Activated CD8-positive, alpha-beta T cell treated with anti-CD3 and anti-CD28 coated beads for 36 hours (primary cell): ENCODE data around the gene POLDIP2. TPM values are rescaled to one million over a fixed set of nuclear protein-coding genes. Genes with fewer than 3 reads are reported as not detected.

ENCODE experiments used
- ATAC-seq: fragments of 200-7000 bp; cut with Tn5 transposase; one replicate; pipeline ENCODE4 v1.10.0; 2021; ENCODE audit warnings: mild to moderate bottlenecking, moderate library complexity
- CTCF ChIA-PET: fragments of 350-600 bp; sonication (Branson Sonifier 250); formaldehyde crosslinking; loops from one replicate; lab custom pipeline; 2021; ENCODE audit warnings: antibody characterized with exemption; lab: Charles Lee
- POLR2A ChIA-PET: fragments of 350-600 bp; sonication (Branson Sonifier 250); formaldehyde crosslinking; loops from one replicate; lab custom pipeline; 2021; ENCODE audit warnings: antibody characterized with exemption; lab: Charles Lee
- DNase-seq: peaks from one replicate; pipeline ENCODE4 v3.0.0-alpha.2; 2020
- H3K27ac Mint-ChIP-seq: one replicate; pipeline ENCODE4 v1.8.0; 2021; ENCODE audit warnings: mild to moderate bottlenecking, mixed read lengths
- H3K27me3 Mint-ChIP-seq: one replicate; pipeline ENCODE4 v1.8.0; 2021; ENCODE audit warnings: mixed read lengths
- H3K36me3 Mint-ChIP-seq: one replicate; pipeline ENCODE4 v1.8.0; 2021; ENCODE audit warnings: low read depth, mixed read lengths
- H3K4me1 Mint-ChIP-seq: one replicate; pipeline ENCODE4 v1.8.0; 2021; ENCODE audit warnings: low read depth, mixed read lengths
- H3K4me3 Mint-ChIP-seq: one replicate; pipeline ENCODE4 v1.8.0; 2021; ENCODE audit warnings: mild to moderate bottlenecking, moderate library complexity, mixed read lengths
- H3K9me3 Mint-ChIP-seq: one replicate; pipeline ENCODE4 v1.8.0; 2021; ENCODE audit warnings: mixed read lengths
- intact Hi-C: fragments of 100-400 bp; cut with micrococcal nuclease; formaldehyde crosslinking; loops from one replicate; pipeline ENCODE4 v1.10.0; 2022
- total RNA-seq, 2 experiments: library from RNA; stranded (reverse); gene quantifications; one replicate each; pipeline ENCODE4 v1.2.3, GENCODE V29; 2021
- TF ChIP-seq, protein P1 (sequence below): fragments of 200-600 bp; IDR thresholded peaks from one replicate; pipeline ENCODE4 v1.8.0; 2022; ENCODE audit warnings: antibody characterized with exemption, mild to moderate bottlenecking

Gene POLDIP2, protein sequence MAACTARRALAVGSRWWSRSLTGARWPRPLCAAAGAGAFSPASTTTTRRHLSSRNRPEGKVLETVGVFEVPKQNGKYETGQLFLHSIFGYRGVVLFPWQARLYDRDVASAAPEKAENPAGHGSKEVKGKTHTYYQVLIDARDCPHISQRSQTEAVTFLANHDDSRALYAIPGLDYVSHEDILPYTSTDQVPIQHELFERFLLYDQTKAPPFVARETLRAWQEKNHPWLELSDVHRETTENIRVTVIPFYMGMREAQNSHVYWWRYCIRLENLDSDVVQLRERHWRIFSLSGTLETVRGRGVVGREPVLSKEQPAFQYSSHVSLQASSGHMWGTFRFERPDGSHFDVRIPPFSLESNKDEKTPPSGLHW
- 10 to 100 TPM; 87.6 to 88.7 TPM for total RNA-seq

DNA sequence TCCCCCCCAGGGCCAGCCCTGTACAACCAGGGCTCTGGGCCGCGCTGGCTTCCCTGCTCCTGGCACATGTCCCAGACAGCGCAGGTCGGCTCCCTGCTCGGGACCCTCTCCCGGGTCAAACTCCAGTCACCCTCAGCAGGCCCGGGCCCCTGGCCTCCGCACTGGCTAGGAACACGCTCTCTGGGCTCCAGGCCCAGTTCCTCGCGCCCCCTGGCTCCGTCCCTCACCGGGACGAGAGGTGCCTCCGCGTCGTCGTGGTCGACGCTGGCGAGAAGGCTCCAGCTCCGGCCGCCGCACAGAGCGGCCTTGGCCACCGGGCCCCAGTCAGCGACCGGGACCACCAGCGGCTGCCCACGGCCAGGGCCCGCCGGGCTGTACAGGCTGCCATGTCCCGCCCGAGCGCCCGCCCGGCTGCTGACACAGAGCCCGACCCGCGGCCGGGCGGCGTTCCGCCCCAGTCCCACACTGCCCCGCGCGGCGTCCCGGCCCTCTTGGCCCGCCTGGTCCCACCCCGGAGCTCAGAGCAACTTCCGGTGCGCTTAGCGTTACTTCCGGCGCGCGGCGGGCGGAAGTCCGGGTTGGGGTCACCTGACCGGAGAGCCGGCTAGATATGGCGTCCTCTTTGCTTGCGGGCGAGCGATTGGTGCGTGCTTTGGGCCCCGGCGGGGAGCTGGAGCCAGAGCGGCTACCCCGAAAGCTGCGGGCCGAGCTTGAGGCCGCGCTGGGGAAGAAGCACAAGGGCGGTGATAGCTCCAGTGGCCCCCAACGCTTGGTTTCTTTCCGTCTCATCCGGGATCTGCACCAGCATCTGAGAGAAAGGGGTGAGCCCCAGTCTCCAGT is at the start of gene POLDIP2:
Gene POLDIP2, minus strand, starts transcription at position 467 of the 840 bp plus-strand sequence. Its CDS starts 79 bp downstream, at position 388.
- CTCF ChIA-PET: interaction anchor here (1.0 to 4.4 kb wide), 6 partner anchors 9 to 191 kb away, joined by 3 to 19 read pairs (median 6); partner anchors contain the start of genes IFT20 and TNFAIP1
- ATAC-seq: peak; percentile 99
- DNase-seq: peak; percentile 95
- H3K4me1 Mint-ChIP-seq: peaks cover 34% of the 10 kb centered on the region
- intact Hi-C loops: no loop called here
- H3K36me3 Mint-ChIP-seq: peaks cover 48% of the 10 kb centered on the region
- TF ChIP-seq, protein P1, sequence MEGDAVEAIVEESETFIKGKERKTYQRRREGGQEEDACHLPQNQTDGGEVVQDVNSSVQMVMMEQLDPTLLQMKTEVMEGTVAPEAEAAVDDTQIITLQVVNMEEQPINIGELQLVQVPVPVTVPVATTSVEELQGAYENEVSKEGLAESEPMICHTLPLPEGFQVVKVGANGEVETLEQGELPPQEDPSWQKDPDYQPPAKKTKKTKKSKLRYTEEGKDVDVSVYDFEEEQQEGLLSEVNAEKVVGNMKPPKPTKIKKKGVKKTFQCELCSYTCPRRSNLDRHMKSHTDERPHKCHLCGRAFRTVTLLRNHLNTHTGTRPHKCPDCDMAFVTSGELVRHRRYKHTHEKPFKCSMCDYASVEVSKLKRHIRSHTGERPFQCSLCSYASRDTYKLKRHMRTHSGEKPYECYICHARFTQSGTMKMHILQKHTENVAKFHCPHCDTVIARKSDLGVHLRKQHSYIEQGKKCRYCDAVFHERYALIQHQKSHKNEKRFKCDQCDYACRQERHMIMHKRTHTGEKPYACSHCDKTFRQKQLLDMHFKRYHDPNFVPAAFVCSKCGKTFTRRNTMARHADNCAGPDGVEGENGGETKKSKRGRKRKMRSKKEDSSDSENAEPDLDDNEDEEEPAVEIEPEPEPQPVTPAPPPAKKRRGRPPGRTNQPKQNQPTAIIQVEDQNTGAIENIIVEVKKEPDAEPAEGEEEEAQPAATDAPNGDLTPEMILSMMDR: no peak
- POLR2A ChIA-PET: interaction anchor here (0.6 to 4.5 kb wide), 15 partner anchors 11 to 363 kb away, joined by 3 to 35 read pairs (median 4); partner anchors contain the start of genes IFT20, RPL23A, SARM1 and TNFAIP1
- no peaks in the 10 kb centered on the region for H3K27me3 Mint-ChIP-seq
- no peaks in the 10 kb centered on the region for H3K9me3 Mint-ChIP-seq
- H3K4me3 Mint-ChIP-seq: peak within 1 kb of the TSS; percentile 97
- peak within 1 kb of the TSS; percentile 92 for H3K27ac Mint-ChIP-seq

DNA sequence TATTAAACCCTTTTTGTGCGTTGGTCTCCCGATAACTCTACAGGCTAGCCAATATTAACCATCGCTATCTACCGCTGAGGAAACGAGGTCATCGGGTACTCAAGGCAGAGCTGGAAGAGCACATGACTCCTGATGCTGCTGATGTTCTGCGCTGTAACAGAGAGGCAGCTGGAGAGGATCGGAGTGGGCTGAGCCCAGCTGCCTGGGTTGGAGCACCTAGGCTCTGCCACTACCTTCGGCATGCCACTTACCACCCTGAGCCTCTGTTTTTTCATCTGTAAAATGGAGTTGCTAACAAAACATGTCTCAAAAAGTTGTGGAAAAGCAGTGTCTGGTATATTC is 49.1 kb upstream of the POLDIP2 start:
- CTCF ChIA-PET: interaction anchor here (7.8 kb wide), 1 partner anchor 10 kb away, joined by 63 read pairs; no protein-coding TSS in a partner anchor
- TF ChIP-seq, protein P1: no peak
- peak overlapping the region; percentile 12 for H3K27ac Mint-ChIP-seq
- H3K36me3 Mint-ChIP-seq: no peaks in the 10 kb centered on the region
- peak overlapping the region; percentile 67 for H3K4me3 Mint-ChIP-seq
- DNase-seq: no peak
- no peaks in the 10 kb centered on the region for H3K27me3 Mint-ChIP-seq
- no peaks in the 10 kb centered on the region for H3K9me3 Mint-ChIP-seq
- H3K4me1 Mint-ChIP-seq: peaks cover 2% of the 10 kb centered on the region
- intact Hi-C loops: no loop called here
- POLR2A ChIA-PET: interaction anchor here (0.8 to 1.1 kb wide), 3 partner anchors 9 to 60 kb away, joined by 3 to 5 read pairs (median 3); no protein-coding TSS in a partner anchor
- peak; percentile 10 for ATAC-seq

DNA sequence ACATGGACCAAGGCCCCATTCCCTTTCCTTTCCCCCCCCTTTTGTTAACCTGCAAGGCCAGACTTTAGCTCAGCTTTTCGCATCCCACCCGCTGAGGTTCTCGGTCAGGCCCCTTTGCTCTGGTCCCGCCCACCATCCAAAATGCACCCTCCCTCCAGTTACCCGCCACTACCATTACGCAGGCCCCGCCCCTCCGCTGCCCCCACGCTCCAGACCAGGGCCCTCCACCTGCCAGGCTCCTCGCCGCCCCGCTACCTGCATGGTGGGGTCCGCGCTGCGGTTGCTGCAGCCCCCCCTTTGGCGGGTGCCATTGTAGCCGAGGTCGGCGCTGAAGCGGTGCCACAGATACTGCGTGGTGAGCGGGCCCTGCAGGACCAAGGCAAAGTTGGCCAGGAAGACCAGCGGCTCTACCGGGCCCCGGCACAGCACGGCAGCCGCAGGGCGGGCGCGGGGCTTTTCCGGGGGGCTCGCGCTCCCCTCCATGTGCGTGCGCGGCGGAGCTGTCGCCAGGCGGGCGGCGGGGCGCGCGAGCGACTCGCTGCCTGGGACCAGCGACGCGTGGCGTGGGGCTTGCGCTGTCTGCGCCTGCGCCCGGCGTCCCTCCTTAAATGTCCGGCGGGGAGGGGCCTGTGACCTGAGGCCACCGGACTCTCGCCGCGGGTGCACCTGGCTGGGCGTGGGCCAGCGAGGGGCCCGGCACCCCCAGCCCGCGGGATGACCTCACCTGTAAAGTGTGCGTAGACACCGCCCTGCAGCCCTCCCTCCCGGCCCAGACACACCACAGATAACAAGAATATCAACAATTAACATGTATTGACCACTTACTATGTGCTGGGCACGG is 48.5 kb upstream of the POLDIP2 start, which contains the start of gene SLC46A1:
Gene SLC46A1, minus strand, starts transcription at position 581 of the 841 bp plus-strand sequence. Its CDS starts 98 bp downstream, at position 483.
- TF ChIP-seq, protein P1: no peak
- CTCF ChIA-PET: interaction anchor here (0.8 to 7.8 kb wide), 2 partner anchors 11 to 143 kb away, joined by 3 to 63 read pairs; no protein-coding TSS in a partner anchor
- H3K27me3 Mint-ChIP-seq: no peaks in the 10 kb centered on the region
- ATAC-seq: peak; percentile 95
- peak within 1 kb of the TSS; percentile 32 for H3K27ac Mint-ChIP-seq
- H3K36me3 Mint-ChIP-seq: no peaks in the 10 kb centered on the region
- POLR2A ChIA-PET: interaction anchor here (0.5 to 2.1 kb wide), 8 partner anchors 9 to 785 kb away, joined by 3 to 17 read pairs (median 4); no protein-coding TSS in a partner anchor
- H3K9me3 Mint-ChIP-seq: no peaks in the 10 kb centered on the region
- DNase-seq: peak; percentile 82
- intact Hi-C loops: no loop called here
- H3K4me1 Mint-ChIP-seq: peaks cover 2% of the 10 kb centered on the region
- H3K4me3 Mint-ChIP-seq: peak within 1 kb of the TSS; percentile 67

DNA sequence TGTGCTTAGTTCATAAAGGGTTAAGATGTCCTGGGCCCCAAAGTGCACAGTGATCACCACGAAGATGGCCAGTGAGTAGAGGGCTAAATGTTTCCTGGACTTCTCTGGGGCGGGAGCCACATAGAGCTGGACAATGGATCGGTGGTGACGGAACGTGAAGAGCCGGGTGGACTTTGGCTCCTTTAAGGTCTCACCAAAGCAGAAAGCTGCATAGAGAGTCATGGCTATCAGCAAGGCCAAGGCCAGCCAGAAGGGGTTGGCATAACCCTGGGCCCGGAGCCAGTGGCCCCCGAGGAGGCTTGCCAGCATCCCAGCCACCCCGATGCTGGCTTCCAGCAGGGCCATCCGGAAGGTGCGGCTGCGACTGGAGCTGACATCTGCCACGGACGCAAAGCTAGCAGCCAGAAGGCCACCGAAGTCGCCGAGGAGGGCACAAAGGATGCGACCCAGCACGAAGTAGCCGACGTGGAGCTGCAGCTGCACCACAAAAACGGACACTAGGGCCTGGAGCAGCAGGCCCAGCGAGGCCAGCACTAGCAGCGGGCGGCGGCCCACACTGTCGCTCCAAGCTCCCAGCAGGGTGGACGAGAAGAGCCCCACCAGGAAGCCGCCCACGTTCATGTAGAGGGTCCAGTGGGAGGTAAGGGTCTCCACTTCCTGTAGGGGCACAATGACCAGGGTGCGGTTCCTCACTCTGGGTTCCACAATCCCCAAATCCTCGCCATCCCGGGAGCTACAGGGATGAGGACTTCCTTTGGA is 47.7 kb upstream of the POLDIP2 start:
- TF ChIP-seq, protein P1: no peak
- CTCF ChIA-PET: interaction anchor here (0.8 to 7.8 kb wide), 3 partner anchors 12 to 144 kb away, joined by 3 to 63 read pairs (median 3); no protein-coding TSS in a partner anchor
- H3K27ac Mint-ChIP-seq: no peak overlapping the region
- intact Hi-C loops: no loop called here
- H3K36me3 Mint-ChIP-seq: no peaks in the 10 kb centered on the region
- POLR2A ChIA-PET: interaction anchor here (0.5 to 2.1 kb wide), 12 partner anchors 9 to 786 kb away, joined by 3 to 17 read pairs (median 4); partner anchors contain the start of gene SEBOX
- DNase-seq: no peak
- H3K27me3 Mint-ChIP-seq: no peaks in the 10 kb centered on the region
- peaks cover 2% of the 10 kb centered on the region for H3K4me1 Mint-ChIP-seq
- ATAC-seq: no peak
- H3K4me3 Mint-ChIP-seq: peak overlapping the region; percentile 67
- H3K9me3 Mint-ChIP-seq: no peaks in the 10 kb centered on the region
